Stomach (tissue), 4 donors: ENCODE data around the gene WDPCP.

ENCODE experiments used
- EP300 ChIP-seq: sonication (generic); formaldehyde crosslinking; IDR thresholded peaks from one replicate; pipeline ENCODE4 v1.6.1; 2017; ENCODE audit warnings: antibody characterized with exemption
- POLR2A ChIP-seq, 4 donors: fragments of 450-650 bp; IDR thresholded peaks; one replicate each; pipeline ENCODE4 v1.6.1; 2016; ENCODE audit warnings: antibody characterized with exemption in 4 of 4, control low read depth in 2 of 4, mild to moderate bottlenecking in 1 of 4, moderate library complexity in 1 of 4
- POLR2AphosphoS5 ChIP-seq, 3 donors: sonication (generic); formaldehyde crosslinking; IDR thresholded peaks; one replicate each; pipeline ENCODE4 v1.6.1; 2016; ENCODE audit warnings: antibody characterized with exemption in 3 of 3
- TF ChIP-seq, protein P1 (sequence below), 7 experiments: fragments of 450-650 bp in 4 of 7; fragments of 200-600 bp in 3 of 7; sonication (generic) in 3 of 7; IDR thresholded peaks; one replicate each; pipeline ENCODE4 v1.5.1; 2016 to 2019; ENCODE audit warnings: antibody characterized with exemption in 7 of 7, control low read depth in 2 of 7, mild to moderate bottlenecking in 1 of 7

DNA sequence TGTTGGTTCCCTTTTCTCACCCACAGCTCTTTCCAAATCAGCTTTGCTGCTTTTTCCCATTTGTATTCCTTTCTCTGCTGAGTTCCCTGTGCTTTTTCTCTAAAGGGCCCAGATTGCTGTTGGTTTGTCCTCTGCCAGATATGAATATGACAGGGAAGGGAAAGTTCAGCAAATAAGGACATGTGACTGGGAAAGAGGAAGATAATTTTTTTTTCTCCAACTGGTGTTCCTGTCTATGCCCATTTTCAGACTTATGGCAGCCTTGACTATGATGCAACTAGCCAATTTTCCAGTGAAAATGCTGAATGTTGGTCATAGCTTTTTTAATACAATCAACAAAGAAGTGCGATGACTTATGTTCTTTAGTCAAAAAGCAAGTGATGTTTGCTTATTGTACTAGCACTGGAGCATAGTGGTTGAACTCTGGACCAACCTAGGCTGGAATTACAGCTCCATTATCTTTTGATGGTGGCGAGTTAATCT lies 8.2 kb upstream of the WDPCP start:
- TF ChIP-seq, protein P1, sequence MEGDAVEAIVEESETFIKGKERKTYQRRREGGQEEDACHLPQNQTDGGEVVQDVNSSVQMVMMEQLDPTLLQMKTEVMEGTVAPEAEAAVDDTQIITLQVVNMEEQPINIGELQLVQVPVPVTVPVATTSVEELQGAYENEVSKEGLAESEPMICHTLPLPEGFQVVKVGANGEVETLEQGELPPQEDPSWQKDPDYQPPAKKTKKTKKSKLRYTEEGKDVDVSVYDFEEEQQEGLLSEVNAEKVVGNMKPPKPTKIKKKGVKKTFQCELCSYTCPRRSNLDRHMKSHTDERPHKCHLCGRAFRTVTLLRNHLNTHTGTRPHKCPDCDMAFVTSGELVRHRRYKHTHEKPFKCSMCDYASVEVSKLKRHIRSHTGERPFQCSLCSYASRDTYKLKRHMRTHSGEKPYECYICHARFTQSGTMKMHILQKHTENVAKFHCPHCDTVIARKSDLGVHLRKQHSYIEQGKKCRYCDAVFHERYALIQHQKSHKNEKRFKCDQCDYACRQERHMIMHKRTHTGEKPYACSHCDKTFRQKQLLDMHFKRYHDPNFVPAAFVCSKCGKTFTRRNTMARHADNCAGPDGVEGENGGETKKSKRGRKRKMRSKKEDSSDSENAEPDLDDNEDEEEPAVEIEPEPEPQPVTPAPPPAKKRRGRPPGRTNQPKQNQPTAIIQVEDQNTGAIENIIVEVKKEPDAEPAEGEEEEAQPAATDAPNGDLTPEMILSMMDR (IDR thresholded peaks at IDR 0.05) = no peak
- TF ChIP-seq EP300 (no peak), POLR2AphosphoS5 (IDR thresholded peaks at IDR 0.05) (no peak), POLR2A (IDR thresholded peaks at IDR 0.05) (no peak)
